HS-5 (cell line): ENCODE data around the gene ANKS1B.

Experiments
- DNase-seq: peaks from one replicate; pipeline ENCODE4 v3.0.0-alpha.2; 2012; ENCODE audit warnings: low read depth

Gene ANKS1B

DNA sequence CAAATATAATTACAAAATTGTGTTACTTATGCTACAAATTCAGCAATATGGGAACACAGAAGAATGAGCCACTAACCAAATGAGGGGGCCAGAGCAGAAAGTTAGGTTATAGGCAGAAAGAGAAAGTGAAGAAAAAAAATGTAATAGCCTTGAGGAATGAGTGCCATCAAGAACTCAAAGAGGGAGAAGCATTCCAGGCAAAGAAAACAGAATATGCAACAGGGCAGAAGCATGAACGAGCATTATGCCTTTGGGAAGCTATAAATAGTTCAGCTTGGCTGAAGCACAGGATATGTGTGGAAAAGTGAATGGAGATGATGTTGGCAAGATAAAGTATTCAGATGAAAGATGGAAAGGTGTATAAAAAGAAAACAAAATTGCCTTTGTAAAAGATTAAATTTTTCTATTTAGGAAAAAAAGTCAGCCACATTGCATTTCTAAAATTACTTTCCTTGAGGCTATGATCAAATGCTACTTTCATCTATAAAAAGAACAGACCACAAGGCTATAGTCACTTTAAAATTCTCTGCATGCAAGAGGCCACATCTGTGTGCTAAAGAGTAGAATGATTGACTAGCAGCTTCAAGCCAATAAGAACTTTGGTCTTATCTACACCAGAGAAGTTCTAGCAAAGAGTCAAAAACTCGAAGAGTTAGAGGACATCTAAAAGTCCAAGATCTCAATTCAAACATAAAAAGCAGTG, 530.7 kb downstream of the ANKS1B start:
- DNase-seq, result no peak

DNA sequence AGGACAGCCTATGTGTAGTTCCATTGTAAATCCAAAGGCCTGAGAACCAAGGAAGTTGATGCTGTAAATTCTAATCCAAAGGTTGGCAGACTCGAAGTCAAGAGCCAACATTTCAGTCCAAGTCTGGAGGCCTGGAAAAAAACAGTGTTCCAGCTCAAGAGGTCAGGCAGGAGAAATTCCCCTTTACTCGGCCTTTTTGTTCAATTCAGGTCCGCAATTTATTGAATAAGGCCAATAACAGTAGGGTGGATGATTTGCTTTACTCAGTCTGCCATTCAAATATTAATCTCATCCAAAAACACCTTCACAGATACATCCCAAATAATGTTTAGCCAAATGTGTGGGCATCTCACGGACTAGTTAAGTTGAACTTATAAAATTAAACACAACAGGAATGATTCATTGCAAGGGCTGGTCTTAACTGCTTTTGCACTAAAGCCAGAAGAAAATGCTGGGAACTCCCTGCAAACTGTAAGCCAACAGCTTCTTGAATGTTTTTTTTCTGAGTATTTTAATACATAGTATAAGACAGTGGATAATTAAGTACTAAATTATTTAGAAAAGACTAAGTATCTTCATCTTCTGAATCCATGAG, 534.6 kb downstream of the ANKS1B start:
- DNase-seq, result no peak

DNA sequence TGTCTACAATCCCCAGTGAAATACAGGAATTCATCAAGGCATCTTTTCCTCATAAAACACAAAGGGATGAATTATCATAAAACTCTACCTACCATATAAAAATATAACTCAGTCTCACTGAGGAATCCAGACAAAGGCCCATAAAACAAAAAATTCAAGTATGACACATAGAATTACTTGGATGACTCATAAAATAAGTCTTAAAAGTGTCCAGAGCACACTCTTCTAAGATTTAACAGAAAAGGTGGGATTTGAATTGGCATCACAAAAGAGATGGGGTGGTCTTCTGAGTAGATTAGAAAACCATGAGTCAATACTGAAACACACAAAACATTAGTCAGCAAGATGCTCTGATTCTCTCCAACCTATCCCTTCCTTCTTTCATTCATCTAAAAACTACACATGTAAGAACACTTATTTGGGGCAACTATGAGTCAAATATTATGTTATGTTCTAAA, 539.8 kb downstream of the ANKS1B start:
- peak; percentile 25 for DNase-seq

DNA sequence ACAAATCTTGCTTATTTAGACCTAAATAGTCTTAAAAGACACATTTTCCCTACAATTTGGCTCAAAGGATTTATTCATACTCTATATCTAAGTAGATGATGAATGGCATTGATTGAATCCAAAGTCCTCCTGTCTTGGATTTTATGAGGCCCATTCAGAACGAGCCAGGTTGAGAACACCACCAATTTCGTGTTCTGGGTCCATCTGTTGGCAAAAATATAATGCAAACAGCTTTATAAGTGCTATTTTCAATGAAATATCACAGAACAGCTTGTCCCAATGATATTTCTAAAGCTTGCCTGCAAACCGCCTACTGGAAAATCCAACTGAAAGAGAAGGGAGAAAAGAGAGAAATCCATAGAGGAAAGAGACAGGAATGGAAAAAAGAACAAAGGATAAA, 542.0 kb downstream of the ANKS1B start:
- no peak for DNase-seq

DNA sequence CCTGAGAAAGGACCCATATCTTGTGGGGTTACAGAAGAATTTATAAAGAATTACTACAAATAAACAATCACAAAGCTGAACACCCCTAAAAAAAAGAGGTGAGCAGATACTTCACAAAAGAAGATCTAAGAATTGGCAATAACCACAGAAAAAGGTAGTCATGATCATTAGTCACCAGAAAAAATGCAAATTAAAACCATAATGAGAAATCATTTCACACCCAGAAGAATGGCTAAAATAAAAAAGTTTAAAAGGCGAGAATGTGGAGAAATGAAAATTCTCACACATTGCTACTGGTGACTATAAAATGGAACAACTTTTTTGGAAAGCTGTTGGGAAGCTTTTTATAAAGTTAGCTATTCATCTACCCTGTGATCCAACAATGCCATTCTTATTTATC, 545.3 kb downstream of the ANKS1B start:
- DNase-seq, result no peak

DNA sequence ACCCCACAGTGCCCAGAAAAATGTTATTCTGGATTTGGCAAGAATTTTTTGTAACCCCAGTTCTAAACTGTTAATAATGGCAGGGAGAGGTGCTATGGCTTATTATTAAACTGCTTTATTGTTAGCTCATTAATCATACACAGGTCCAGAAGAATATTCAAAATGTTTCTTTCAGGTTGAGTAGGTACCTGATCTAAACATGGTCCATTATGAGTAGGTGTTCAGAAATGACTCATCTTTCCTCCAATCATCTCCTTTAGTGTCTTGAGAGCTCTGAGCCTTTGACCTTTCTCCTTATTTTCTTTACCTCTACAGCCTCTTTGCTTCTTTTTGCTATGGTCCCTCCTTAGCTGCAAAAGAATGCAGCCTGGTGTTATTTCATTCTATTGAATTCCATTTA, 548.2 kb downstream of the ANKS1B start:
- DNase-seq, result no peak

DNA sequence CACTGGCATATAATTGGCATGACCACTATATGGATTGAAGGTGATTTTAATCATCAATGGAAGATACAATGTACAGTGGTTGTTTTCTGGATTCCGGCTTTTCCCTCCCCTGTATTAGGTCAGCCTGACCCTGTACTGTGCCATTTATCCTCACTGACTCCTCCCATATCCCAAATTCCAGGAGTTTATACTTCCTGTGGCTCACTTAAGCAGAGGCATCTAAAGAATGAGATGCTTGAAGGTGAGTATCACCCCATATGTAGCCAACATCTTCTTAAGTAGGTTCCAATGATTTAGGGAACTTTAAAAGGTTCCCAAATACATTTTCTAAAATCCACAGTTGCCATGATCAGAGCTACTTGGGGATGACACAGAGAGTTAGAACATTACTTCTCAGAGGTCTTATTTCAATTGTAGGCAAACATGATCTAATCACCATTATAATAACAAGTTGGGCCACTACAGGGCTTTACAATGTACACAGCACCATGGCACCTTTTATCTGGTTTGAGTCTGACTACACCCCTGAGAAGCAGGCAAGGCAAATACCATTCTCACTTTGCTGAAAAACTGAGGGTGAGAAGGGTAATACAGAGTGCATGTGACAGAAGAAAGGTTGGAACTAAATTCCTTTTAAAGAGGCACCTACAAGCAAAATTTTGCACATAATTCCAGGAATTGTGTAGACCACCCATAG, 549.5 kb downstream of the ANKS1B start:
- no peak for DNase-seq

DNA sequence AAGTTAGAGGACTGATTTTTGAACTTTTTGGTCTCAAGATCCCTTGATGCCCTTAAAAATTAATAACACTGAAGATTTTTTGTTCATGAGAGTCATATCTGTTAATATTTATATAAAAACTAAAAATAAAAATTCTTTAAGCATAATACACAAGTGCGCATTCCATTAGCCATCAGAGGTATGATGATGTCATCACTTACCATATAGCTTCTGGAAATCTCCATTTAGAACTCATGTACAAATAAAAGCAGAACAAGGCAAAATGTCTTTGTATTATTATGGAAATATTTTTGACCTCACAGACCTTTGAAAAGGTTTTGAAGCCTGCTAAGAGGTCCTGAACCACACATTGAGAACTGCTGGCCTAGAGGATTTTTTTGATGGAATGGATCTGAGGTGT, 551.6 kb downstream of the ANKS1B start:
- no peak for DNase-seq

DNA sequence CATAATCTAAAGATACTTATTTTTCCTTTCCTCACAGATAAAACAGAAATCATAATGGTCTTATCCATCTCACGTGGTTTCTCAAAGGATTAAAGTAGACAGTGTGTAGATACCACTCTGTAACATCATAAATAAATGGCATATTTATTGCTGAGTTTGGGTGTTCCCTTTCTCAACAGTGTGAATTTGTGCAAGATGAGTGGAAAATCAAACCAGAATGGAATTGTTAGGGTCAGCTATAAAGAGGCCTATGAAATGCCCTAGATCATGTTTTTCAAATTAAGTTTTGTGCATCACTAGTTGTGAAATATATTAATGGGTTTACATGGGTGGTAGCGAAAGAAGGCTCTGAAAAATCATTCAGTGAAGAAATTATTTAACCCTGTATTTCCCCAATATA, 553.5 kb downstream of the ANKS1B start:
- DNase-seq, result no peak

DNA sequence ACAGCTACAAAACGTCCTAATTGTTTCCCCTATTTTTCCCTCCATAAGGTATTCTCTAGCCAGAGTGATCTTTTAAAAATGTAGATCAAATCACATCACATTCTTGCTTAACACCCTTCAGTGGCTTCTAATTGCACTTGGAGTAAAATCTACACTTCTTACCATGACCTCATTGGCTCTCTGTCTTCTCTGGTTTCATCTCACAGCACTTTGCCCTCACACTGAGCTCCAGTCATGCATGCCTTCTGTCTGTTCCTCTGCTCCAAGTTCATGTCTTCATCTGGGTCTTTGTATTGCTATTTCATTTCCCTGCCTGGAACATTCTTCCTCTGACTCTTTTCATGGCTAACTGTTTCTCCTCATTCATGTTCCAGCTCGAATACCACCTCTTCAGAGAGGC, 557.6 kb downstream of the ANKS1B start:
- no peak for DNase-seq

DNA sequence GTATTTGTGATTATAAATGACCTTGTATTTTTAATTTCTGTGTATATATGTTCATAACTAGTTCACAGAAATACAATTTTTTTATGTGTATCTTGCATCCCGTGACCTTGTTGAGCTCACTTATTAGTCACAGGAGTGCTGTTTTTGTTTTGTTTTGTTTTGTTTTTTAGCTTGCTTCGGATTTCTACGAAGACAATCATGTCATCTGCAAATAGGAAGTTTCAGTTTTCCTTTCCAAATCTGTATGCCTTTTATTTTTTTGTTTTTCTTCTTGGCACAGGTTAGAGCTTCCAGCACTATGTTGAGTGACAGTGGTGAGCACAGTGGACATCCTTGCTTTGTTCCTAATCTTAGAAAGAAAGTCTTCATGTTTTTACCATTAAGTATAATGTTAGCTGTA, 566.4 kb downstream of the ANKS1B start:
- no peak for DNase-seq

DNA sequence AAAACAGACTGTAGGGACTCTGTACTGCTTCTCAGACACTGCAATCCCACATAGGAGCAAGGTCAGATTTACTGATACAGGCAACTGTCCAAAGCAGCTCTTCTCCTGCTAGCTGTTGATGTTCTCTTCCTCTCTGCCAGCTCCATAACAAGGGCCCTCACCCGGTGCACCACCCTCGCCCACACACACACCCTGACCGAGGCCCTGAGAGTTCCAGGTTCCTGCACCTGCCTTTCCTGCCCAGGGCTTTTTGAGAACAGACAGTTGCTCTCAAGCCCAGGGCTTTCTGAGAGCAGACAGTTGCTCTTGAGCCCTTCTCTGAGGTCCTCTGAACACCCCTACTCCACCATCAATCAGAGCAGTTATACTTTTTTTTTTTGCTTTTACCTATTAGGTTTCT, 571.0 kb downstream of the ANKS1B start:
- DNase-seq, result no peak

DNA sequence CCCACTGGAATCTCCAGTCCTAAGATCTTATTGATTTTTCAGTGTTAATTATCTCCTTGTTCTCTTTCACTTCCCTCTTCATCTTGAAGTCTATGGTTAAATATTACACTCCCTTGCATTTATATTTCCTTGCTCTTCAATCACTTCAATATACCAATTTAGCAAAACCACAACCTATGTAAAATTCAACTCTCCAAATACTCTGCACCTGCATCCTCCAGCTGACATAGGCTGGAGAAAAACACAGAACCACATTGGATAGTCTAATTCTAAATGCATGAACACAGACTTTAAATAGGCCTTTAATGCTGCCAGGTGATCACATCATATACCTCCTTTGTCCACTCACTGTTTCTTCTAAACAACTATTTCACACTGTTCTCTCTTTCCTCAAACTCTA, 591.0 kb downstream of the ANKS1B start:
- DNase-seq, result no peak

DNA sequence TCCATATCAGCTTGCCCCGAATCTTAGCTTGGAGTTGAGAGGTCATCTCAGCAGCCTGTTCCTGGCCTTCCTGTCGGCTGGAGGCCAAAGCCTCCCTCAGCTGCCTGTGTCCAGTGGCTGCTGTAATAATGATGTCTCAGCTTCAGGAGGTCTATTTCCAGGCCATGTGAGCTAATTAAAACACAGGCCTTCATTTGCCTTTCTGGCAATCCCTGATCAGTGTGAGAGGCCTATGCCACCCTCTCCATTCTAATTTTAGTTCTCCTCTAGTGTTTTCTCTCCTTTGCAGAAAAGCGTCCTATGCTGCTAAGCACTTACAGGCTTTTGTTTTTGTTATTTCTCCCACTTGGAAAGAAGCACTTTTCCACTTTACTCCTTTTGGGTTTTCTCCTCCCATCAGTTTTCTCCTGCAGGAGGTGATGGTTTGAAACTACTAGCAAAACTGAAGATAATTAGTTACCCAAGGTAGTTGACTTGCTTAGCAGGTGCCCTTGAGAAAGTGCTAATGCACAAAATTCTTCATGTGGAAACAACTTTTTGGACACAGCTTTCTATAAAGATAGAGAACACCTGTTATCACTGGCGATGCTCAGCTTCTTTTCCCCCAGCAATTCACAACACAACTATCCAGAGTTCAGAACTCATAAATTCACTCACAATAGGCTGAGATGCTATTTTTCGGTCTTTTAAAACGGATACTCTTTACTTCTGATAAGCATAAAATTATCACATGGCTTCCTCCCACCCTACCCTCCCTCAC, 592.5 kb downstream of the ANKS1B start:
- no peak for DNase-seq

DNA sequence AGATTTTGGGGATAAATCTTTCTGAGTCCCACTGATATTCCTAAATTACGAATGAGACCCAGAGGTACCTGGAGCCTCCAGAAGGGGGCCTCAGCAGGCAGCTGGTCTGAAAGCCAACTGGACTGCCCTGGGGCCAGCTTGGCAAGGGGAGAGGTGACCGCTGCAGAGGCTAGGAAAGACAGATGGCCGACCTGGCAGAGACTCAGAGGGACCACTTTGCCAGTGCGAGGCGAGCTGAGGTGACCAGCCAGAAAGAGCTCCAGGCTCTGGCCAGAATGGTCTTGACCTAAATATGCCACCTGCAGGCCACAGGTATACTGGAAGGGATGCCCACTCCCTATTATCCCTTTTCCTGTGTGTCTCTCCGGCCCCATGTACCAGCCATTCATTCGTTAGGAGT, 594.0 kb downstream of the ANKS1B start:
- DNase-seq, result no peak

DNA sequence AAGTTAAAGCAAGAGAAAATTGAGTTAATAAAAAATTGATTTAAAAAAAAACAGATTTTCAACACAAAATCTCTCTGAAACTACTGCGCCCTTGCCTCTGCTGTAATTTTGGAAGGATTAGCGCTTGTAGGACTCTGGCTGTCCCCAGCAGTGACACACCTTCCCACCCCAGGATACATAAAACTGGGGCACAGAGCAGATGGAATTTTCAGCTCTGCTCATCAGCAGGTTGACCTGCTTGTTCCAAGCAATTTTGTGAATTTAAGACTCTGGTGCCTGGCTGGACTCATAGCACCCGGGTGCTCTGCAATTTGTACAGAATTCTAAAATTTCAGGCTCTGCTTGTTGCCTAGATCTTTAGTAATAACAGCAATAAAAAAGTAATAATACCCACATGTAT, 595.0 kb downstream of the ANKS1B start:
- DNase-seq, result no peak

DNA sequence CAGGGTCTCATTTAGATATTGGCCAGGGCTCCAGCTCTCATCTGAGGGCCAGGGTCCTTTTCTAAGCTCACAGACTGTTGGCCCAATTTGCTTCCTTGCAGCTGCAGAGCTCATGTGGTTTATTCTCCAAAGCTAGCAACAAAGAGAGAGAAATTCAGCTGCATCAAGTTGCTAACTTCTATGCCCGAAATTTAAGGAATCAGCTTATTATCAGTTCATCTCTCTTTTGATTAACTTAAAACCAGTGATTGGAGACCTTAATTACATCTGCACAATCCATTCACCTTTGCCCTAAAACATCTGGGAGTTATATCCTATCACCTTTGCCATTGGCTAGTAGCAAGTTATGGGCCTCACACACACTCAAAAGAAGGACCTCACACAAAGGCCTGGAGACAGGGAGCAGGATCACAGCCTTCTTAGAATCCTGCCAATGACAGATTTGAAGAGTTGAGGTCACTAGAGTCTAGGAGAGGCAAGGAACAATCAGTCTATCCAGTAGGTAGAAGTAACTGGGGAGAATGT, 596.0 kb downstream of the ANKS1B start:
- DNase-seq, result no peak

DNA sequence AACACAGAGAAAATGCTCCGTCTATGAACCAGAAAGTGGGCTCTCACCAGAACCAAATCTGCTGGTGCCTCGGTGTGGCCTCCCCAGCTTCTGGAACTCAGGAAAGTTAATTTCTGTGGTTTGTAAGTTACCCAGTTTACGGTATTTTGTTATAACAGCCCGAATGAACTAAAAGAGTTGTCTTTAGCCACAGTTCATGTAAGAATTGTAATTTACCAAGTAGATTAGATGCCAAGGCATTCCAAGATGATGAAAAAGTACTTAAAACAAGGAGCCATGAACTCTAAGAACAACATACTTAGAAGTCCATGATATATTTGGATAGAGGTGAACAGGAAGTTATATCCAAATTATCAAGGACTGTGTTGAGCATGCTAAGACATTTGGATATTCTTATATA, 597.1 kb downstream of the ANKS1B start:
- DNase-seq, result no peak

DNA sequence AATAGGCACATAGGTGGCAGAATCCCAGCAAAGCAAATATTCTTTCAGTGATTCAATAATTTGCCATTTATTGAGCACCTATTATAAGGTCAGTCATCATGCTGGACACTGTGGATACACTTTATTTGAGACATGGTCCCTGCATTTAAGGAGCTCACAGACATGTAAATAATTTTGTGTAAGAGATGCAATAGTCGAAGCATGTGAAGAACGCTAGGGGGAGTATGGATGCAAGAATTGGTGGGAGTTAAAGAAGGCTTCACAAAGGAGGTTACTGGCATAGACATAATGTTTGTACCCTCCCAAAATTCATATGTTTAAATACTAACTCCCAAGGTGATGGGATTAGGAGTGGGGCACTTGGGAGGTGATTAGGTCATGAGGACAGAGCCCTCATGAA, 597.8 kb downstream of the ANKS1B start:
- DNase-seq, result no peak

DNA sequence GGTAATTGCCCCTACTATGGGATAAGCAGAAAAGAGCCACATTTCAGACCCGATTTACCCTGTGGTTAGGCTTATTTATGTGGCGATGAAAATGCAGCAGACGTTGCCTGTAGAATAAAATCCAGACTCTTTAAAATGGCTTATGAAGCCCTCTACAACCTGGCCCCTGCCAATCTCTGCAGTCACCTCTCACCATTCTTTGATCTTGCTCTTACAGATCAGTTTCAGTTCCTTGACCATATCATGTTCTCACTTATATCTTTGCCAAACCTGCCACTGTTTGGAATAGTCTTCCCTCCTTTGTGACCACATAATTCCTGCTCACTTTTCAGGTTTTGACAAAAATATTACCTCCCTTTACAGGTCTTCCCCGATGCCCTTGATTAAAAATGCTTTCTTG, 601.5 kb downstream of the ANKS1B start:
- no peak for DNase-seq

DNA sequence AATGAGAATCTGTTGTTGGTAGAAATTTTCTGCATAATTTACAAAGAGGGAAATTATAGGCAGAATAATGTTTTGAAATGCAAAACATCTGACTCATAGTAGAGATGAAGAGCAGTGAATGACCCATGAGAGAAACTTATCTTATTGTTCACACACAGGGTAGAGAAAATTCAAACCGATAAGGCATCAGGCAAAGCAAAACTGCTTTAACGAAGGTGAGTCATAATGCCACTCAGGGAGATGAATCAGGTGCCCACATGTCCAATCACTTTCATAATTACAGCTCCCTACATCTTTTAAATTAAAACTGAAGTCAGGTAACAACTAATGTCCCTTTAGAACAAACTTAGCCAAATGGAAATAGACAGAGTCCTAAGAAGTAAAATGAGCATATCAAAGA, 602.7 kb downstream of the ANKS1B start:
- peak; percentile 8 for DNase-seq

DNA sequence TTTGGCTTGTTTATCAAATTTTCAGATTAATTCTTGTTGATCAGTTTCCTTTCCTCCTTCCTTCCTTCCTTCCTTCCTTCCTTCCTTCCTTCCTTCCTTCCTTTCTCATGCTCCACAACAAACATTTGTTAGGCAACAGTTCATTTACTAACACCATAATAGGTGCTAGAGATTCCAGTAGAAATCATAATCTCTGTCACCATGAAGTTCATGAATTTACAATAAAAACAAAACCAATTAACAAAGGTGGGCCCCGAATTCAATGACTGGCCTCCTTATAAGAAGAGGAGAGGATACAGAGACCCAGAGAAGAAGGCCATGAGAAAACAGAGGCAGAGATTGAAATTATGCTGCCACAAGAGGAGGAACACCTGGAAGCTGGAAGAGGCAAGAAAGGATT, 604.0 kb downstream of the ANKS1B start:
- no peak for DNase-seq

DNA sequence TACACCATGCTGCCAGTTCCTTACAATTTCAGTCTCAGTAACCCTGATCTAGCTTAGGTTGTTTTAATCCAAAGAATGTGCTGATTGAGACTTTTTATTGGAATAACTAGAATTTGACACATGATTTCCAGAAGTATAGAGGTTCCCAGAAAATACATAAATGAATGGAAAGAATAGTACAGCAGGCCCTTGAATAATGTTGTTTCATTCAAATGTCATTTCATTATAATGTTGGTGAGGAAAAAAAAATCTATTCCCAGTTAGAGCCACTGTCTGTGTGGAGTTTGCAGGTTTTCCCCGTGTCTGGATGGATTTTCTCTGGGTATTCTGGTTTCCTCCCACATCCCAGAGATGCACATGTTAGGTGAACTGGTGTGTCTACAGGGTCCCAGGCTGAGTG, 610.7 kb downstream of the ANKS1B start:
- no peak for DNase-seq
